Measurements from ENCODE around the gene PPP3R2.
"Not testable (repeated sequence)": the region's sequence is repeated elsewhere in the genome, so short reads cannot be mapped to it uniquely, and the experiment has no call there.

DNA sequence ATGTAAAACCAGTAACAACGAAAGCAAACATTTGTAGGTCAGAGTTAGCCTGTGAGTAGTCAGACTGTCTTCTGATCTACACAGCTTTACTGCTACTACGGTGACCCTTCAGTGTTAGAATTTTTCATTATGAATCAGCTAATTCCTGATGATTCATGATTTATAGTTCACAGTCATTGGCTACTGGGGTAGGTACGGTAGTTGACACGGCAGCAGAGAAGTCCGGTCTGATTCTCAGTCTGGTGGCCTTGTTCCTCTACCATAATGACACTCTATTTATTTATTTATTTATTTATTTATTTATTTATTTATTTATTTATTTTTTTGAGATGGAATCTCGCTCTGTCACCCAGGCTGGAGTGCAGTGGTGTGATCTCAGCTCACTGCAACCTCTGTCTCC is 4.7 kb downstream of the PPP3R2 start:
- not testable (repeated sequence) for TF ChIP-seq POLR2A (IDR thresholded peaks at IDR 0.05); POLR2AphosphoS5 (IDR thresholded peaks at IDR 0.05; ENCODE audit: insufficient read depth in 1 of 2, low read depth in 1 of 2)
- TF ChIP-seq, protein P1, sequence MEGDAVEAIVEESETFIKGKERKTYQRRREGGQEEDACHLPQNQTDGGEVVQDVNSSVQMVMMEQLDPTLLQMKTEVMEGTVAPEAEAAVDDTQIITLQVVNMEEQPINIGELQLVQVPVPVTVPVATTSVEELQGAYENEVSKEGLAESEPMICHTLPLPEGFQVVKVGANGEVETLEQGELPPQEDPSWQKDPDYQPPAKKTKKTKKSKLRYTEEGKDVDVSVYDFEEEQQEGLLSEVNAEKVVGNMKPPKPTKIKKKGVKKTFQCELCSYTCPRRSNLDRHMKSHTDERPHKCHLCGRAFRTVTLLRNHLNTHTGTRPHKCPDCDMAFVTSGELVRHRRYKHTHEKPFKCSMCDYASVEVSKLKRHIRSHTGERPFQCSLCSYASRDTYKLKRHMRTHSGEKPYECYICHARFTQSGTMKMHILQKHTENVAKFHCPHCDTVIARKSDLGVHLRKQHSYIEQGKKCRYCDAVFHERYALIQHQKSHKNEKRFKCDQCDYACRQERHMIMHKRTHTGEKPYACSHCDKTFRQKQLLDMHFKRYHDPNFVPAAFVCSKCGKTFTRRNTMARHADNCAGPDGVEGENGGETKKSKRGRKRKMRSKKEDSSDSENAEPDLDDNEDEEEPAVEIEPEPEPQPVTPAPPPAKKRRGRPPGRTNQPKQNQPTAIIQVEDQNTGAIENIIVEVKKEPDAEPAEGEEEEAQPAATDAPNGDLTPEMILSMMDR (IDR thresholded peaks at IDR 0.05) = not testable (repeated sequence)
